Stimulated activated naive B cell treated with anti-CD40 and anti-IgM and Interleukin-4, amounts not matched to agents 10 μg/mL and 1 μg/mL and 100 μg/mL, for 72 hours (primary cell): Measurements from ENCODE around the gene CADPS2.

ENCODE experiments used
- ATAC-seq, 2 donors: fragments of 150-1000 bp; cut with Tn5 transposase; replicated peaks; 2 replicates each; pipeline ENCODE4 v1.10.0; 2021; ENCODE audit warnings: moderate library complexity in 1 of 2
- DNase-seq: peaks from one replicate; pipeline ENCODE4 v3.0.0; 2021
- H3K27ac Mint-ChIP-seq: one replicate; pipeline ENCODE4 v1.8.0; 2022; ENCODE audit warnings: mild to moderate bottlenecking, mixed read lengths
- H3K27me3 Mint-ChIP-seq, 2 donors: one replicate each; pipeline ENCODE4 v1.8.0; 2022; ENCODE audit warnings: mixed read lengths in 2 of 2
- H3K36me3 Mint-ChIP-seq, 2 donors: one replicate each; pipeline ENCODE4 v1.8.0; 2022; ENCODE audit warnings: mixed read lengths in 2 of 2, mild to moderate bottlenecking in 1 of 2
- H3K4me1 Mint-ChIP-seq, 2 donors: one replicate each; pipeline ENCODE4 v1.8.0; 2022; ENCODE audit warnings: mixed read lengths in 2 of 2, mild to moderate bottlenecking in 1 of 2
- H3K4me3 Mint-ChIP-seq, 2 donors: one replicate each; pipeline ENCODE4 v1.8.0; 2022; ENCODE audit warnings: mild to moderate bottlenecking in 2 of 2, mixed read lengths in 2 of 2, moderate library complexity in 1 of 2
- H3K9me3 Mint-ChIP-seq, 2 donors: one replicate each; pipeline ENCODE4 v1.8.0; 2022; ENCODE audit warnings: mixed read lengths in 2 of 2, mild to moderate bottlenecking in 1 of 2

CADPS2 gene

DNA sequence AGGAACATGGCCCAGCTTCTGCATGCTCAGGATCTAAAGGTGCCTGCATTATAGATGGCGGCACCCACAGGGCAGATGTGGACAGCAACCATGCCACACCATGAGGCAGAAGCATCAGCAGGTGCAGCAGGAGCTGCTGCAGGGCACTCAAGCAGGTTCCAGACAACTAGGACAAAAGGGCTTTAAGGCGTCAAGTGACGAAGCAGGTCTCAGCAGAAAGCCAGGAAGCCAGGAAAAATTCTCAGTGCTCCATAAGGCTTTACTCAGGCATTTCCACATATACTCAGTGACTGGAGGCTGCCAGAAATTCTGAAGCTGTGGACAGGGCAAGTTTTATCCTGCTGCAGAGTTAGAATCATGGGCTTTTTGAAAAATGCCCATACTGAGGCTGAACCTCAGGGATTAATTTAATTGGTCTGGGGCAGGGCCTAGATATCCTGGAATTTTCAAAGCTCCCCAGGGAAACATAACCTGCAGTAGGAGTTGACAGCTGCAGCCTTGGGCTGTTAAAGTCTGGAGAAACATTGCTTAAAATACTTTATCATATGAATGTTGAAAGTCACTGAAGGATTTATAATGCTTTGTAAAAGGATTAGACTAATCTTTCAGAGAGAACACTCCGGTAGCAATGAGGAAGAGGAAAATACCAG is 115.4 kb downstream of the CADPS2 start:
- H3K9me3 Mint-ChIP-seq = peaks cover 1 to 6% of the 10 kb centered on the region in 2 donors
- H3K27ac Mint-ChIP-seq = no peak overlapping the region
- DNase-seq = no peak
- H3K4me1 Mint-ChIP-seq = no peaks in the 10 kb centered on the region
- no peaks in the 10 kb centered on the region for H3K27me3 Mint-ChIP-seq
- no peak overlapping the region for H3K4me3 Mint-ChIP-seq
- no peak for ATAC-seq
- H3K36me3 Mint-ChIP-seq = no peaks in the 10 kb centered on the region

DNA sequence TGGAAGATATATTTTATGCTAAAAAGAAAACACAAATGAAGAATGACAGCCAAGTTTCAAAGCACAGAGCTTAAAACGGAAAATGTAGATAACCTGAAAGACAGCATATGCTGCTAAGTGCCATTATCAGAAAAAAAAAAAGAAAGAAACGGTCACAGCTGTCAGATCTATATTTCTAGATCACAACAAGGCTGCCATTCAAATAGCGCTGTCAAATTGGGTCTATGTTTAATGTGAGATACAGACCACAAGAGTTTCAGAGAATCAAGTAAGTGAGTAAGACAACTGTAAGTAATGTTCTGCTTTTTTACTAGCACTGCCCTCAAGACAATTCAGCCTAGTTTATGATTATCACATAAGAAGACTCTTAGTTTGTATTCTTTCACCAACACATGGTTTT is 117.4 kb downstream of the CADPS2 start:
- Mint-ChIP-seq H3K36me3 (no peaks in the 10 kb centered on the region), H3K4me3 (no peak overlapping the region), H3K27ac (no peak overlapping the region), H3K4me1 (no peaks in the 10 kb centered on the region), H3K27me3 (no peaks in the 10 kb centered on the region), H3K9me3 (peaks cover 0 to 4% of the 10 kb centered on the region in 2 donors)
- ATAC-seq = no peak
- DNase-seq = no peak

DNA sequence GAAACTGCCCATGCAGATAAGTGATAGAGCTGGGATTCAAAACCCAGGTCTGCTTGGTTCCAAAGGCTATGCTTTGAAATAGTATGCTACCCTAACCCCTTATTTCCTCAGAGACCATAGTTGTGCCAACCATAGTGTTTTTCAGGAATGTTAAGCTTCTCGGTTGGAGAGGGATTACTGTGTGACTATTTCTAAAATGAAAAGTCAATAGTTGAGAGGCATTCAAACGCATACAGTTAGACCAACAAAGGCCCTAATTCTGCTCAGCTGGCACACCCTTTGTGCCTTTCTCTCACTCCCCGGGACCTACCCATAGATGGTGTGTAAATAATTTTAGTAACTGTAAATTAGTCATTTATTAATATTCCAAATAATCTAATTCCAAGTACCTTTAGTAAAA is 118.9 kb downstream of the CADPS2 start:
- Mint-ChIP-seq H3K4me1 (no peaks in the 10 kb centered on the region), H3K9me3 (peaks cover 0 to 4% of the 10 kb centered on the region in 2 donors), H3K27me3 (no peaks in the 10 kb centered on the region), H3K36me3 (no peaks in the 10 kb centered on the region), H3K4me3 (no peak overlapping the region), H3K27ac (no peak overlapping the region)
- DNase-seq (no peak), ATAC-seq (no peak)

- no peak for DNase-seq
- Mint-ChIP-seq H3K4me3 (no peak overlapping the region), H3K27me3 (no peaks in the 10 kb centered on the region), H3K36me3 (no peaks in the 10 kb centered on the region), H3K4me1 (no peaks in the 10 kb centered on the region), H3K27ac (no peak overlapping the region), H3K9me3 (peaks cover 0 to 4% of the 10 kb centered on the region in 2 donors)
- ATAC-seq = no peak
These were observed 119.7 kb downstream of the CADPS2 start for GRCh38 chr7:122766593-122766992.

DNA sequence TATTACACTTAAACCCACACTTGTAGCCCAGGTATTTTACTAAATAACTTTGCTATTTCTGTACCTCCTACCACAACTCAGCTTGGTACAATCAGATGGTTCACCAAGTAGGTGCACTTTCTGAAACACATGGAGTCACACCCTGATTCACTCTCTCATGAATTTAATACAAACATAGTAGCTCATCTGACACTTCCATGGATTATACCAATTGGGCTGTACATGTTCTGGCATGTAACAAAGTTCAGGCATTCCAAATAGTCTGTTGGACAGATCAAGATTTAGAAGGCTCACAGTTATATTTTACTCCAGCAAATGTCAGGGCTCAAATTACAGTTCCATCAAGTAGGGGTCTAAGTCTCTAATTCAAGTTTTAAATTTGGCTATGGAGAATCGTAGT is 121.4 kb downstream of the CADPS2 start:
- Mint-ChIP-seq H3K36me3 (no peaks in the 10 kb centered on the region), H3K9me3 (peaks cover 0 to 4% of the 10 kb centered on the region in 2 donors), H3K4me1 (no peaks in the 10 kb centered on the region), H3K27me3 (no peaks in the 10 kb centered on the region), H3K4me3 (no peak overlapping the region), H3K27ac (no peak overlapping the region)
- no peak for DNase-seq
- ATAC-seq = no peak

DNA sequence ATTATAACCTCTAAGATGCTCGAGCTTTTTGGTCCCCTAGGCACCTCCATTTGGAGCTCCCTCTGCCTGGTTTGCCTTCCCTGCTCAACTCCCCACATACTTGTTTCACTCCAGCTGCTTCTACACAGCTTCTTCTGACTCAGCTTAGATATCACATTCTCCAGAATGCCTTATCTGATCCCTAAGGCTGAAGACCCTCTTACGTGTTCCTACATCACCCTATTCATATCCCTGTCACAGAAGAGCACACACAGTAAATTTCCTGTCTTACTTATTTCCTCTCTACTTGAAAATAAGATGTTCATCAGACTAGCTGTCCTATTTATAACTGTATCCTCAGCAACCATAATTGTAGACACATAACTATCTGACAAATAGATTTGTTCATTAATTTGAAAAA is 122.2 kb downstream of the CADPS2 start:
- Mint-ChIP-seq H3K4me1 (no peaks in the 10 kb centered on the region), H3K9me3 (peaks cover 0 to 4% of the 10 kb centered on the region in 2 donors), H3K4me3 (no peak overlapping the region), H3K36me3 (no peaks in the 10 kb centered on the region), H3K27me3 (no peaks in the 10 kb centered on the region), H3K27ac (no peak overlapping the region)
- ATAC-seq (no peak), DNase-seq (no peak)

- no peaks in the 10 kb centered on the region for H3K27me3 Mint-ChIP-seq
- no peaks in the 10 kb centered on the region for H3K4me1 Mint-ChIP-seq
- DNase-seq (no peak), ATAC-seq (no peak)
- H3K27ac Mint-ChIP-seq = no peak overlapping the region
- H3K9me3 Mint-ChIP-seq = peaks cover 0 to 4% of the 10 kb centered on the region in 2 donors
- no peak overlapping the region for H3K4me3 Mint-ChIP-seq
- H3K36me3 Mint-ChIP-seq = no peaks in the 10 kb centered on the region
These were observed 124.2 kb downstream of the CADPS2 start for GRCh38 chr7:122762071-122762470.

DNA sequence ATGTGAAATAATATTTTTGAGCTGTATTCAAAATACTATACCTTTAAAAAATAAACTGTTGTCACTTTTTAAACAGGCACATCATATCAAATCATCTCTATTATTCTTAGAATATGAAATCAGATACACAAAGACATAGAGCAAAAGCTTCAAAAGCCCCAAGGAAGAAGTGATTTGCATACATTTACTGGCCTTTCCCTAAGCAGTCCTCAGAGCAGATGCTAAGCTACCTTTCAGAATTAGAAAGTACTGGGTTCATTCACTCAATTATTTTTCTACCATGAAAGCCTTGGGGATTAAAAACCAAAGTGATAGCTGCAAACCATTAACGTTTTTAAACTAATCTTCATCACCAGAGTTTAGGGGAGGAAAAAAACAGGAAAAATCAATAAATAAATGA is 127.8 kb downstream of the CADPS2 start:
- Mint-ChIP-seq H3K27me3 (no peaks in the 10 kb centered on the region), H3K9me3 (no peaks in the 10 kb centered on the region), H3K4me1 (no peaks in the 10 kb centered on the region), H3K36me3 (no peaks in the 10 kb centered on the region), H3K4me3 (no peak overlapping the region), H3K27ac (no peak overlapping the region)
- DNase-seq = no peak
- ATAC-seq = no peak

DNA sequence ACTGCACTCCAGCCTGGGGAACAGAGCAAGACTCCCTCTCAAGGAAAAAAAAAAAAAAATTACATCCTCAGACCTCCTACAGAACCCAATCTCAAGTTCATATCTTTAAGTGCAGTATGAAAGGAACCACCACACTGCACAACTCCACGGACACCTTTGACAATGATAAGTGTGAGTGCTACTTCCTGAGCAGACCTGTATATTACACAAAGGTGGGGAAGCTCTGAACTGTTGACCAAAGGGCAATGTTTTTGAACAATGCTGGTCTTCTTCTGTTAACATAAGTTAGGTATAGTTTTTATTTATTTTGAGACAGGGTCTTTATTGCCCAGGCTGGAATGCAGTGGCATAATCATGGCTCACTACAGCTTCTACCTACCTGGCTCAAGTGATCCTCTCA is 129.4 kb downstream of the CADPS2 start:
- ATAC-seq = no peak
- H3K9me3 Mint-ChIP-seq = no peaks in the 10 kb centered on the region
- no peaks in the 10 kb centered on the region for H3K27me3 Mint-ChIP-seq
- H3K4me3 Mint-ChIP-seq = no peak overlapping the region
- H3K27ac Mint-ChIP-seq = no peak overlapping the region
- no peaks in the 10 kb centered on the region for H3K36me3 Mint-ChIP-seq
- no peaks in the 10 kb centered on the region for H3K4me1 Mint-ChIP-seq
- DNase-seq = no peak

- Mint-ChIP-seq H3K9me3 (no peaks in the 10 kb centered on the region), H3K4me1 (no peaks in the 10 kb centered on the region), H3K27me3 (no peaks in the 10 kb centered on the region), H3K27ac (no peak overlapping the region), H3K4me3 (no peak overlapping the region), H3K36me3 (no peaks in the 10 kb centered on the region)
- ATAC-seq = no peak
- DNase-seq = no peak
These were observed 130.6 kb downstream of the CADPS2 start for GRCh38 chr7:122755696-122756095.

GRCh38 chr7:122752583-122752982 is 133.7 kb downstream of the CADPS2 start:
- Mint-ChIP-seq H3K9me3 (no peaks in the 10 kb centered on the region), H3K27me3 (no peaks in the 10 kb centered on the region), H3K4me3 (no peak overlapping the region), H3K4me1 (no peaks in the 10 kb centered on the region), H3K36me3 (no peaks in the 10 kb centered on the region), H3K27ac (no peak overlapping the region)
- DNase-seq (no peak), ATAC-seq (no peak)

DNA sequence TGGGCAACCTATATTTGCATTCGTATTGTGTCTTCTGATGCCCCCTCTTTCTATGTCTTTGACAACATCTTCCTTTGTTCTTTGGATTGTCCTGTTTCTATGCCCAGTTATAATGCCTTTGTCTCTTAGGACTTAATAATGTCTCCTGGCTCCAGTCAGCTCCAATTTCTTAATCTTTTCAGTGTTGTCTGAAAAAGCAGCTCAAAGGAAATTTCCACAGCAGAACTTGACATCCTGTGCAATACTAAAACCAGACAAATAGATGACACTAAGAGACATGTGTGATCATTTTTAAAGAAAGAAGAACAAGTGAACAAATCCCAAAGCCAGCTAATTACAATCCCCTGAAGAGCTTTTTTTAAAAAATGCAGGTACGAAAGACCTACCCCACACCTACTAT is 135.9 kb downstream of the CADPS2 start:
- Mint-ChIP-seq H3K27ac (no peak overlapping the region), H3K4me1 (no peaks in the 10 kb centered on the region), H3K9me3 (no peaks in the 10 kb centered on the region), H3K4me3 (no peak overlapping the region), H3K27me3 (no peaks in the 10 kb centered on the region), H3K36me3 (no peaks in the 10 kb centered on the region)
- DNase-seq (no peak), ATAC-seq (no peak)

GRCh38 chr7:122748195-122748594 is 138.1 kb downstream of the CADPS2 start:
- H3K9me3 Mint-ChIP-seq = no peaks in the 10 kb centered on the region
- ATAC-seq = no peak
- no peak overlapping the region for H3K4me3 Mint-ChIP-seq
- no peaks in the 10 kb centered on the region for H3K4me1 Mint-ChIP-seq
- DNase-seq = no peak
- no peak overlapping the region for H3K27ac Mint-ChIP-seq
- H3K27me3 Mint-ChIP-seq = no peaks in the 10 kb centered on the region
- H3K36me3 Mint-ChIP-seq = no peaks in the 10 kb centered on the region

DNA sequence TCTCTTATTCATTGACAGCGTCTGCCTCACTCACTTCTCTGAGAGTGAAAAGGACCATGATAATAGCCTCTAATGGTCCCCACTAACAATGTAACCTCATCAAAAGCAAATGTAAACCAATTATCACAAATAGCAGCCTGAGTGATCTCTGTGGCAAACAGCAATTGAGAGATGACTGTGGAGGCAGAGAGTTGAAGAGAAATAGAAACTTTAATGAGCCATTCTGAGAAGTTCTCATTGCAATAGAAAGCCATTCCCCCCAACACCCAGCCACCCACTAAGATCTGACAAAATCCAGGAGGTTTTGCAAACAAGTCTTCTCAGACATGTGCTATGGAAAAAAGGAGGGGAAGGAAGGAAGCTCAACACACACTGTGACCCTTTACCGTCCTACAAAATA is 139.3 kb downstream of the CADPS2 start:
- ATAC-seq (no peak), DNase-seq (no peak)
- Mint-ChIP-seq H3K4me1 (no peaks in the 10 kb centered on the region), H3K27ac (no peak overlapping the region), H3K9me3 (no peaks in the 10 kb centered on the region), H3K36me3 (no peaks in the 10 kb centered on the region), H3K27me3 (no peaks in the 10 kb centered on the region), H3K4me3 (no peak overlapping the region)

DNA sequence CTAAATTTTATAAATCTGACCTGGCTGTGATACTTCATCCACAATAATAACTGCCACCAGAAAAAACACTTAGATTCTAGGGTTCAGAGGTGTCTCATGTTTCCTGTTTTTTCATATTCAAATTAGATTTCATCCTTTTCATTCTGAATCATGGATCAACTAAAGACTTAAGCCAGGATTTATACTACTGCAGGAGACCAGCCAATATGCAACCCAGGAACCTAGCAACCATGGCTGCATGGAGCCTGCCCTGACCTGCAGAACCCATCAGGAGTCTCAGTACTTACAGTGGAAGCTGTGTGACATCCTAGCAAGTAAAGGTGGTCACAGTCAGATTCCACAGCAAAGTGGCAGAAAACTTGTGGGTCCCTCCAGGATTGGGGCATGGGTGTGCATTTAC is 143.0 kb downstream of the CADPS2 start:
- ATAC-seq = no peak
- H3K9me3 Mint-ChIP-seq = no peaks in the 10 kb centered on the region
- DNase-seq = no peak
- no peak overlapping the region for H3K27ac Mint-ChIP-seq
- H3K27me3 Mint-ChIP-seq = no peaks in the 10 kb centered on the region
- no peaks in the 10 kb centered on the region for H3K36me3 Mint-ChIP-seq
- H3K4me3 Mint-ChIP-seq = no peak overlapping the region
- no peaks in the 10 kb centered on the region for H3K4me1 Mint-ChIP-seq

DNA sequence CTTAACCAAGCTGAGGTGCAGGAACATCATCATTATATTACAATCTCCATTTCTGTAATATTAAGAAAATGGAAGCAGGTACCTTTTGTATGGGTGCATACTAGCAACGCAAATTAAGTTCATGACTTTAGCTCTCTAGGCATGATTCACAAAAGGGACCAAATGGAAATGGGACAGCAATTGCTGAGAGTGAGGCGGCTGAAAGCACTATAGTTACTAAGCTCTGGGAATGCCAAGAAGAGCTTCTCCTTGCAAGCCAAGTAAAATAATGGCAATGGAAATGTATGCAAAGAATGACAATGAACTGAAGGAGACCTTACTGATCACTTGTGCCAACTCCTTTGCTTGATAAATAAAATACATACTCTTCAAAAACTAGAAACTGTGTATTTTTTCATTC is 147.3 kb downstream of the CADPS2 start:
- no peak for DNase-seq
- H3K4me1 Mint-ChIP-seq = no peaks in the 10 kb centered on the region
- H3K4me3 Mint-ChIP-seq = no peak overlapping the region
- no peaks in the 10 kb centered on the region for H3K36me3 Mint-ChIP-seq
- ATAC-seq = no peak
- no peak overlapping the region for H3K27ac Mint-ChIP-seq
- no peaks in the 10 kb centered on the region for H3K27me3 Mint-ChIP-seq
- no peaks in the 10 kb centered on the region for H3K9me3 Mint-ChIP-seq
